Tibial nerve (tissue), 4 donors: ENCODE measurements around the gene LHFPL2. TPM values are rescaled to one million over a fixed set of nuclear protein-coding genes. Genes with fewer than 3 reads are reported as not detected.

Experiments used
- DNase-seq, 2 donors: peaks; one replicate each; pipeline ENCODE4 v3.0.0-alpha.2; 2019; ENCODE audit warnings: low spot score in 2 of 2
- H3K27ac ChIP-seq, 4 donors: fragments of 200-600 bp; sonication (generic) in 3 of 4; one replicate each; pipeline ENCODE4 v1.5.1; 2017 to 2019; ENCODE audit warnings: mild to moderate bottlenecking in 1 of 4
- H3K27me3 ChIP-seq, 2 donors: fragments of 200-600 bp; sonication (generic) in 1 of 2; one replicate each; pipeline versions ENCODE4 v1.5.1 to v1.6.0; 2017 to 2019
- H3K36me3 ChIP-seq, 3 donors: fragments of 200-600 bp; sonication (generic); one replicate each; pipeline ENCODE4 v1.5.1; 2018 to 2019
- H3K4me1 ChIP-seq, 4 donors: fragments of 200-600 bp; sonication (generic) in 3 of 4; one replicate each; pipeline ENCODE4 v1.5.1; 2017 to 2019
- H3K4me3 ChIP-seq, 4 donors: fragments of 200-600 bp; sonication (generic) in 3 of 4; one replicate each; pipeline ENCODE4 v1.5.1; 2017 to 2019; ENCODE audit warnings: mild to moderate bottlenecking in 1 of 4, moderate library complexity in 1 of 4
- H3K9me3 ChIP-seq, 4 donors: fragments of 200-600 bp; sonication (generic) in 3 of 4; one replicate each; pipeline ENCODE4 v1.5.1; 2017 to 2019
- EP300 ChIP-seq, 2 donors: sonication (generic); formaldehyde crosslinking; IDR thresholded peaks; one replicate each; pipeline ENCODE4 v1.6.1; 2017; ENCODE audit warnings: antibody characterized with exemption in 2 of 2, mild to moderate bottlenecking in 1 of 2
- POLR2A ChIP-seq, 2 donors: fragments of 450-650 bp; IDR thresholded peaks; one replicate each; pipeline ENCODE4 v1.6.1; 2017; ENCODE audit warnings: antibody characterized with exemption in 2 of 2, mild to moderate bottlenecking in 2 of 2, moderate library complexity in 2 of 2
- WGBS, 2 donors: methylation state at CpG; one replicate each; pipeline ENCODE4 v1.1.5; 2018; 5-methylcytosine and 5-hydroxymethylcytosine counted together
- total RNA-seq, 4 donors: library from RNA; depleted of rRNA; stranded (reverse); fragments of >200 nt; gene quantifications; one replicate each; pipeline ENCODE4 v1.1.0, GENCODE V29; 2016
- TF ChIP-seq, protein P1 (sequence below), 5 experiments: fragments of 200-600 bp in 3 of 5; fragments of 450-650 bp in 2 of 5; sonication (generic) in 3 of 5; IDR thresholded peaks; one replicate each; pipeline ENCODE4 v1.5.1; 2016 to 2019; ENCODE audit warnings: antibody characterized with exemption in 5 of 5, mild to moderate bottlenecking in 3 of 5, moderate library complexity in 2 of 5

The LHFPL2 gene
- total RNA-seq, 4 donors from 2014 or later: 19.7 to 48.9 (median 27.4) TPM

- DNase-seq: no peak
- H3K9me3 ChIP-seq: no peaks in the 10 kb centered on the region
- H3K4me1 ChIP-seq: peaks cover 0 to 60% (median 33%) of the 10 kb centered on the region in 4 donors
- no peak overlapping the region for H3K4me3 ChIP-seq
- H3K27me3 ChIP-seq: no peaks in the 10 kb centered on the region
- peak overlapping the region in 2 of 4 donors; percentile 42 to 54 for H3K27ac ChIP-seq
- TF ChIP-seq, protein P1, sequence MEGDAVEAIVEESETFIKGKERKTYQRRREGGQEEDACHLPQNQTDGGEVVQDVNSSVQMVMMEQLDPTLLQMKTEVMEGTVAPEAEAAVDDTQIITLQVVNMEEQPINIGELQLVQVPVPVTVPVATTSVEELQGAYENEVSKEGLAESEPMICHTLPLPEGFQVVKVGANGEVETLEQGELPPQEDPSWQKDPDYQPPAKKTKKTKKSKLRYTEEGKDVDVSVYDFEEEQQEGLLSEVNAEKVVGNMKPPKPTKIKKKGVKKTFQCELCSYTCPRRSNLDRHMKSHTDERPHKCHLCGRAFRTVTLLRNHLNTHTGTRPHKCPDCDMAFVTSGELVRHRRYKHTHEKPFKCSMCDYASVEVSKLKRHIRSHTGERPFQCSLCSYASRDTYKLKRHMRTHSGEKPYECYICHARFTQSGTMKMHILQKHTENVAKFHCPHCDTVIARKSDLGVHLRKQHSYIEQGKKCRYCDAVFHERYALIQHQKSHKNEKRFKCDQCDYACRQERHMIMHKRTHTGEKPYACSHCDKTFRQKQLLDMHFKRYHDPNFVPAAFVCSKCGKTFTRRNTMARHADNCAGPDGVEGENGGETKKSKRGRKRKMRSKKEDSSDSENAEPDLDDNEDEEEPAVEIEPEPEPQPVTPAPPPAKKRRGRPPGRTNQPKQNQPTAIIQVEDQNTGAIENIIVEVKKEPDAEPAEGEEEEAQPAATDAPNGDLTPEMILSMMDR (IDR thresholded peaks at IDR 0.05): no peak
- TF ChIP-seq POLR2A (IDR thresholded peaks at IDR 0.05) (no peak), EP300 (IDR thresholded peaks at IDR 0.05) (no peak)
- H3K36me3 ChIP-seq: no peaks in the 10 kb centered on the region
- 54 to 63% methylated on average over 5 of the region's 5 CpGs for WGBS, 2 donors
Observed at GRCh38 chr5:78597068-78597973, 51.3 kb downstream of the LHFPL2 start.

DNA sequence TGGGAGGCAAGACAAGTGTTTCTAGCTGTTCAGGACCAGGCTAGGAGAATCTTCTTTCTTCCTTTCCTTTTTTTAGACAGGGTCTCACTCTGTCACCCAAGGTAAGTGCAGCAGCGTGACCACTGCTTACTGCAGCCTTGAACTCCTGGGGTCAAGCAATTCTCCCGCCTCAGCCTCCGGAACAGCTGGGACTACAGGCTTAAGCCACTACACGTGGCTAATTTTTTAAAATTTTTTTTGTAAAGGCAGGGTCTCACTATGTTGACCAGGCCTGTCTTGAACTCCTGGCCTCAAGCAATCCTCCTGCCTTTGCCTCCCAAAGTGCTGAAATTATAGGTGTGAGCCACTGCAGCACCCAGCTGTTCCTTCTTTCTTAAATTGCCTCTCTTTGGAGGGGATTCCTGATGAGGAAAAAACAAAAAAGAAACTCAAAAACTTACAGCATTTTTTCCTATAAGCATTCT, 53.1 kb downstream of the LHFPL2 start:
- H3K4me1 ChIP-seq: peaks cover 0 to 64% (median 40%) of the 10 kb centered on the region in 4 donors
- 46 to 49% methylated on average over 4 of the region's 4 CpGs for WGBS, 2 donors
- no peak for DNase-seq

DNA sequence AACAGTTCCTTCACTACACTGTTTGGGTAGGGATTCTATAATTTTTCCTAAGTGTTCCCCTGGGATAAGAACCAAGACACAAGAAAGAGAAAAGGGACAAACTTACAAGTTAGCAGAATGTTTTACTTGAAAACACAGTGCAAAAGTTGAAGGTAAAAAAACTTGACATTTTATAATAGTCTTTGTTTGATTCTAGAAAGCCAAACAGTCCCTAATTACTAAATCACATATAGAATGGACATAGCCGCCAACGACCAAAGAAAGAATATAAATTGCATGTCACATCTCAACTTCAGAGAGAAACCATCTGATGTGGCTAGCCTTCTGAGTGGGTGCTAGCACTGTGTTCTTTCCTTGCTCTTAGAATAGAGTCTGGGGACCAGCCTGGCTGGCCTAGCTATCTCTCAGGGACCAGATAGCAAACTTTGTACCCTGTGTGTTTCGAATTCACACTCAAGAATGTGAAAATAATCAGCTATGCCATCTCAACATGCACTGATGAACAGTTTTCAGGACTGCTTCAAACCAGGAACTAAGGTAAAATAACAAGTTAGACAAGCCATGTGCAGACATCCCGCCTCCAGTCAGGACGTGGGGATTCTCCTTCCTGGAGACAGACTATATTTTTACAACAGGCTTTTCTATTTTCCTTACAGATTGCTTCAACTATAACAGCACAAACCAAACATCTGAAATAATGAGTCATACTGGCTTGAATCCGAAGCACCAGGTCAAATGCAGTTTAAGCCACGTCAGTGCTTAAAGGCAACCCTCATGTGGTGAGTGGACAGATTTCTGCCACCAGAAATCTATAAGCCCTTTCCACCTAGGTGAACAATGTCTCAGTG, 53.7 kb downstream of the LHFPL2 start:
- H3K27ac ChIP-seq: peak overlapping the region in 3 of 4 donors; percentile 34 to 78 (median 39)
- H3K27me3 ChIP-seq: no peaks in the 10 kb centered on the region
- DNase-seq: peak in 1 of 2 donors; percentile 46
- no peaks in the 10 kb centered on the region for H3K9me3 ChIP-seq
- 20 to 26% methylated on average over 7 of the region's 7 CpGs for whole genome bisulfite sequencing, 2 donors
- peak in 1 of 2 donors; percentile 79 for TF ChIP-seq EP300 (IDR thresholded peaks at IDR 0.05)
- no peak for TF ChIP-seq POLR2A (IDR thresholded peaks at IDR 0.05)
- H3K36me3 ChIP-seq: no peaks in the 10 kb centered on the region
- peaks cover 0 to 58% (median 37%) of the 10 kb centered on the region in 4 donors for H3K4me1 ChIP-seq
- no peak overlapping the region for H3K4me3 ChIP-seq

More for the DNA sequence above, 53.1 kb downstream of the LHFPL2 start:
- TF ChIP-seq, protein P1 (IDR thresholded peaks at IDR 0.05): no peak
- no peak for TF ChIP-seq EP300 (IDR thresholded peaks at IDR 0.05)
- no peak for TF ChIP-seq POLR2A (IDR thresholded peaks at IDR 0.05)
- H3K4me3 ChIP-seq: no peak overlapping the region
- H3K9me3 ChIP-seq: no peaks in the 10 kb centered on the region
- H3K27me3 ChIP-seq: no peaks in the 10 kb centered on the region
- H3K27ac ChIP-seq: peak overlapping the region in 3 of 4 donors; percentile 1 to 78 (median 39)
- no peaks in the 10 kb centered on the region for H3K36me3 ChIP-seq

DNA sequence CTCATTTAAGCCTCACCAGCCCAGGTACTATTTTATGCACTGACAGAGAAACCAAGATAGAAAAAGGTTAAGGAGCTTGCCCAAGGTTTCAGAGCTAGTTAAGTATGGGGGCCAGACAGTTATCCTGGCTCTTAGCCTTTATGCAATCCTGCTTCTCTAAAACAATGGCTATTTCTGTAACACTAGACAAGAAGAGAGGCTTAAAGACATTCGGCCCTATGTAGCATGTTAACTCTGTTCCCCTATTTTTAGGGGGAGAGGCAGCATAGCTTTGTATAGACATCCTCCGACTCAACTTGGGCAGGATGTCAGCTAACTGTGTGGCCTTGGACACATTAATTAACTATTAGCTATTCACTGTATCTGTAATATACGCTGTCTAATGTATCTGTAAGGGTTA, 54.6 kb downstream of the LHFPL2 start:
- WGBS, 2 donors: 30 to 38% methylated on average over 3 of the region's 3 CpGs
- no peaks in the 10 kb centered on the region for H3K9me3 ChIP-seq
- no peak for DNase-seq
- H3K4me3 ChIP-seq: no peak overlapping the region
- H3K4me1 ChIP-seq: peaks cover 0 to 58% (median 37%) of the 10 kb centered on the region in 4 donors
- TF ChIP-seq POLR2A (IDR thresholded peaks at IDR 0.05) (no peak), EP300 (IDR thresholded peaks at IDR 0.05) (no peak)
- TF ChIP-seq, protein P1 (IDR thresholded peaks at IDR 0.05): no peak
- H3K36me3 ChIP-seq: no peaks in the 10 kb centered on the region
- H3K27me3 ChIP-seq: no peaks in the 10 kb centered on the region
- H3K27ac ChIP-seq: peak overlapping the region in 2 of 4 donors; percentile 39 to 78

- 93 to 98% methylated on average over 2 of the region's 2 CpGs for WGBS, 2 donors
Observed at GRCh38 chr5:78593465-78593864, 55.1 kb downstream of the LHFPL2 start.

More at GRCh38 chr5:78593465-78593864, 55.1 kb downstream of the LHFPL2 start:
- Histone ChIP-seq H3K27me3 (no peaks in the 10 kb centered on the region), H3K4me3 (no peak overlapping the region), H3K27ac (peak overlapping the region in 1 of 4 donors; percentile 78), H3K4me1 (peaks cover 0 to 61% (median 37%) of the 10 kb centered on the region in 4 donors), H3K36me3 (no peaks in the 10 kb centered on the region), H3K9me3 (no peaks in the 10 kb centered on the region)
- DNase-seq: no peak
- TF ChIP-seq POLR2A (IDR thresholded peaks at IDR 0.05) (no peak), EP300 (IDR thresholded peaks at IDR 0.05) (no peak)
- TF ChIP-seq, protein P1 (IDR thresholded peaks at IDR 0.05): no peak
